ENCODE results near the gene GH1.
"Not testable (repeated sequence)": the region's sequence is repeated elsewhere in the genome, so short reads cannot be mapped to it uniquely, and the experiment has no call there.

GRCh38 chr17:63915753-63916152, 2.9 kb downstream of the GH1 start:
- TF ChIP-seq USF2 (IDR thresholded peaks at IDR 0.05); CTCF (IDR thresholded peaks at IDR 0.05); CBX2 (IDR thresholded peaks at IDR 0.05; ENCODE audit: borderline replicate concordance, low read depth); EP300 (IDR thresholded peaks at IDR 0.05): not testable (repeated sequence)

Data from A549 (cell line).